ENCODE data around the gene DBH.
"Not testable (repeated sequence)": the region's sequence is repeated elsewhere in the genome, so short reads cannot be mapped to it uniquely, and the experiment has no call there.

DBH gene

GRCh38 chr9:133672503-133673257 lies 36.5 kb downstream of the DBH start:
- no peak overlapping the region for H3K4me3 ChIP-seq (ENCODE audit: low read length)
- no peak for DNase-seq (ENCODE audit: low read depth)
- no peak for TF ChIP-seq CTCF (conservative IDR thresholded peaks at IDR 0.05; ENCODE audit: low read length)

GRCh38 chr9:133673258-133673655 lies 37.1 kb downstream of the DBH start:
- no peak for DNase-seq (ENCODE audit: low read depth)
- no peak for TF ChIP-seq CTCF (conservative IDR thresholded peaks at IDR 0.05; ENCODE audit: low read length)
- no peak overlapping the region for H3K4me3 ChIP-seq (ENCODE audit: low read length)

GRCh38 chr9:133674091-133674490 lies 37.9 kb downstream of the DBH start:
- TF ChIP-seq CTCF (conservative IDR thresholded peaks at IDR 0.05; ENCODE audit: low read length), result no peak
- H3K4me3 ChIP-seq (ENCODE audit: low read length), result no peak overlapping the region
- no peak for DNase-seq (ENCODE audit: low read depth)

- H3K4me3 ChIP-seq (ENCODE audit: low read length); DNase-seq (ENCODE audit: low read depth): not testable (repeated sequence)
These were observed 39.6 kb downstream of the DBH start for GRCh38 chr9:133675796-133676195.

- TF ChIP-seq CTCF (conservative IDR thresholded peaks at IDR 0.05; ENCODE audit: low read length), result no peak
- no peak for DNase-seq (ENCODE audit: low read depth)
- no peak overlapping the region for H3K4me3 ChIP-seq (ENCODE audit: low read length)
These were observed 40.3 kb downstream of the DBH start for GRCh38 chr9:133676450-133676849.

GRCh38 chr9:133677126-133678010 lies 41.2 kb downstream of the DBH start:
- no peak overlapping the region for H3K4me3 ChIP-seq (ENCODE audit: low read length)
- no peak for DNase-seq (ENCODE audit: low read depth)
- no peak for TF ChIP-seq CTCF (conservative IDR thresholded peaks at IDR 0.05; ENCODE audit: low read length)

- no peak for DNase-seq (ENCODE audit: low read depth)
These were observed 42.9 kb downstream of the DBH start for GRCh38 chr9:133679056-133679455.

More at GRCh38 chr9:133679056-133679455, 42.9 kb downstream of the DBH start:
- no peak overlapping the region for H3K4me3 ChIP-seq (ENCODE audit: low read length)
- TF ChIP-seq CTCF (conservative IDR thresholded peaks at IDR 0.05; ENCODE audit: low read length), result no peak
